GM19025 (cell line): Measurements from ENCODE around the gene KBTBD13.
"Not testable (repeated sequence)": the region's sequence is repeated elsewhere in the genome, so short reads cannot be mapped to it uniquely, and the experiment has no call there.

ENCODE experiments used
- ATAC-seq: cut with Tn5 transposase; IDR thresholded peaks from one replicate; pipeline ENCODE4 v1.9.1; 2021; ENCODE audit warnings: mild to moderate bottlenecking, low read depth, moderate library complexity; ENCODE audit not compliant: unreplicated experiment

KBTBD13 gene

DNA sequence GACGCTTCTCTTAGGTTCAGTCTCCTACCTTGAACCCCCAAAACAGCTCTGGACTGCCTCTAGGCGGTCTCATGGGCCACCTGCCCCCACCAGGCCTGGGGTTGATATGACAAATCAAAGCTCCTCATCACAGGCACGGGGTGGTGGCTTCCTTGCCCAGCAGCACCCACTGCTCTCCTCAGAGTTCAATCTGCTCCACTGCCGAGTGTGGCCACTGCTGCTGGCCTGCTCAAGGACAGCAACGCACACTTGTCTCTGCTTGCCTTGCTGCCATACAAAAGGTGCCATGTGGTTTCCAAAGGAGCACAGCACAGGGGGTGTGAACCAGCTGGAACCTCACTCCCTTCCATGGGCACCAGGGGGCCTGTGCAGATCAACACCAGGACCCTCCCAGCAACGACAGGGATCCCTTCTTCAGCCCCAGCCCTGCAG, 10.2 kb downstream of the KBTBD13 start:
- ATAC-seq = no peak

DNA sequence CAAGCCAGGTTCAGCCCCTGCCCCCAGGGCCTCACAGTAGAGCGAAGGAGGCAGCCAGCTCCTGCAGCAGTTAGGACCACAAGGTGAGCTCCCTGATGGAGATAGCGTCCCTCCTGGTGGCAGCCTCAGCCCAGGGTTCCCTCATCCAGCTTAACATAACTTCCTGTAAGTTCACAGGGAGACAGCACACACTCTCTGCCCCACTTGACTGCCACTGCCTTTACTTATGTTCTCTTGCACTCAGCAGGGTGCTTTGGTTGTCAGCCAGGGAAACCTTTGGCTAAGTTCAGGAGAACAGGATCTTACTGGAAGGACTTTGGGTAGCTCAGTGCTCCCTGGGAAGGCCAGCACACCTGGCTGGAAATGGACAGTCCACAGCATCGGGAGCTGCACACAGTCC, 10.9 kb downstream of the KBTBD13 start:
- no peak for ATAC-seq

DNA sequence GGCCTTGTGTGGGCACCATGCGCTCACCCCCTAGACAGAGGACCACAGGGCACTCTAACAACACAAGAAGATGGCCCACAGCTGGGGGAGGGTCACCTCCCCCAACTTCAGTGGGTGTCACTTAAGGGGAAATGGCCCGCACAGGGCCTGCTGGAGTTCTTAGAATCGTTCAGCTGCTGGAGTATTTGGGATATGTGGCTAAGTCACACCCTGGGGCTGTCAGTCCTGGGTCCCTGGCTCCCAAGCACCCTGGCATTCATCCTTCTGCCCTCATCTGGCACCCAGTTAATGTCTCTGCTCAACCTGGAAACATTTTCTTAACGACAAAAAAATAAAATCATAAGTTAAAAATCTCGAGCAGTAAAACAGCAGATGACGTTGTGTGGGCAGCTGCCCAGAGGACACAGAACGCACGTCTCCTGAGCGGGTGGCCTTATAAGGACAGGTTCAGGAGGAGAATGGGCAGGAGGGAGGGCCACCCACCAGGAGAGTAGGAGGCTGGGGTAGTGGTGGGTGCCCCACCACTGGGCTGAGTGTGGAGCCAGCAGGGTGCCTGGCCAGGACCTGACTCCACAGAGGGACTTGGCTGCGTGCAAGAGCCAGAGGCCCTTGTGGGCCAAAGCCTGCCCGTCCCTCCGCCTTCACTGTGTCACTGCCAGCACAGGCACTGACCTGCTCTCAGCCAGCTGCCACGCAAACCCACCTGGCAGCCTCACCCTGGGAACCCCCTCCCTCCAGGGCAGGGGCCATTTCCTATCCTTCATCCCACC, 11.5 kb downstream of the KBTBD13 start:
- ATAC-seq = no peak

DNA sequence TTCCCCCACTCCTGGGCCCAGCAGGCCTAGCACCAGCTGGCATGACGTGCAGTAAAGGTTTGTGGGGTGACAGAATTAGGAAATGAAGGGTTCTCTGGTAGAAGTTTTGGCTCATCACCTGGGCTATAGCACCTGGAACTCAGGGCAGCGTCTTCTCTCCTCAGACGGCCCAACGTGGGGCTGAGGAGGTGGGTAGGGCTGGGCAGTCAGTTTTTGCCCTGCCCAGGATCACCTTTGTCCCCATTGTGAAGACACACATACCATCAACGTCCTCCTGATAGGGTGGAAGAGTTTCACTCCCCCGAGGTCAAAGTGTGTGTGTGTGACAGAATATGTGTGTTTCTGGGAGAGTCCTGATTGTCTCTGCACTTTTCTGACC, 12.1 kb downstream of the KBTBD13 start:
- no peak for ATAC-seq

DNA sequence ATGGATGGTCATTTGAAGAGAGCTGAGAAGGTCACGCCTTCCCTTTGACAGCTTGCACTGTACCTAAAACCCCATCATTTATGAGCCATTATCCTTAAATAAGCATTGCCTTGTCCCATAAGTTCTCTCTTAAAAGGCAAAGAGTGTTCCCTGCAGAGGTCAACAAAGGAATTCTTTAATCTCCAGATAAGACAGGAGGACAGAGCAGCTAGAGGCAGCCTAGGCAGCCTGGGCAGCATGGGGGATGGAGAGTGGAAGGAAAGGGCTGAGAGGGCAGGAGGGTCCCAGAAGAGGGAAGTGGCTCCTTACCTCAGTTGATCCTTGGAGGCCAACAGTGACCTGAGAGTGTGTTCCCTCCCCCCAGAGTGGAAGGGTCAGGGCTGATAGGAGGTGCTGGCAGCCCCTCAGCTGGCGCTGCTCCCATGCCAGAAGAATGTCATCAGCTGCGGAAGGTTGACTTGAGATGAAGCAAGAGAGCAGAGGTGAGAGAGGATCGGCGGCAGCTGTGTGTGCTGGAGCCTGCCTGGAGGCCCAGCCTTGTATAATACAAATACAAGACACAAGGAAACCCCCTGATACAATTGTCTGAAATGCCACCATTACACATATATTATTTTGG, 12.8 kb downstream of the KBTBD13 start:
- ATAC-seq = no peak

DNA sequence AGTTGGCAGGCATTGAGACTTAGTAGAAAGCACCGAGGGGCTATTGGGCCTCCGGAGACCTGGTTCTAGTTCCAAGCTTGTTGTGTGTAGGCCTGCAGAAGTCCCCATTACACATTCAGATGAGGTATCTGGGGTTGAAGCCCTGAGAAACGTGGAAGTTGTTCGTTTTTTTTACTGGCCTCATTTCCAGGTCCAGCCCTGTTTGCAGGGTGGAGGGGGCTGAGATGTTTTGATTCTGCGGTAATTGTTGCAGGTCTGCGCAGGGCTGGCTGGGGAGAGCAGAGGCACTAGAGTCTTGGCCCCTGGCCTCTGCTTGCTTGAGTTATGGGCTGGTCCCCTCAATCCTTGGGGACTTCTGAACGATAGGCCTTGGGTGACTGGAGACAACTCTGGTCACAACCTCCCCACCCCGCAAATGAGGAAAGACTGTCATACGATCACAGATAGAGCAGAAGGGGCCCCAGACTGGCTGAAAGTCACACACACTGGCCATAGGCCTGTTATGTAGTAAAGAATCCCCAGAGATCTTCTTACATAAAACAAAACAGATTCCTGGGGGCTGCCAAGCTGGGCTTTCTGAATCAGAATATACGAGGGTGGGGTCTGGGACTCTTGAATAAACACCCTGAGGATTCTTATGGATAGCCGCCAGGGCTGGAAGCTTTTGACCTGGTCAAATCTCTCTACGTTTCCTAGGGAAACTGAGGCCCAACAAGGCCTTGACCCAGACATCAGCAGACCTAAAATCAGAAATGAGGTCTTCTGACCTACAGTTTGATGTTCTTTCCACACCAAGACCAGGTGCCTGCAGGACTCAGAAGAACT, 15.6 kb downstream of the KBTBD13 start:
- ATAC-seq = no peak

DNA sequence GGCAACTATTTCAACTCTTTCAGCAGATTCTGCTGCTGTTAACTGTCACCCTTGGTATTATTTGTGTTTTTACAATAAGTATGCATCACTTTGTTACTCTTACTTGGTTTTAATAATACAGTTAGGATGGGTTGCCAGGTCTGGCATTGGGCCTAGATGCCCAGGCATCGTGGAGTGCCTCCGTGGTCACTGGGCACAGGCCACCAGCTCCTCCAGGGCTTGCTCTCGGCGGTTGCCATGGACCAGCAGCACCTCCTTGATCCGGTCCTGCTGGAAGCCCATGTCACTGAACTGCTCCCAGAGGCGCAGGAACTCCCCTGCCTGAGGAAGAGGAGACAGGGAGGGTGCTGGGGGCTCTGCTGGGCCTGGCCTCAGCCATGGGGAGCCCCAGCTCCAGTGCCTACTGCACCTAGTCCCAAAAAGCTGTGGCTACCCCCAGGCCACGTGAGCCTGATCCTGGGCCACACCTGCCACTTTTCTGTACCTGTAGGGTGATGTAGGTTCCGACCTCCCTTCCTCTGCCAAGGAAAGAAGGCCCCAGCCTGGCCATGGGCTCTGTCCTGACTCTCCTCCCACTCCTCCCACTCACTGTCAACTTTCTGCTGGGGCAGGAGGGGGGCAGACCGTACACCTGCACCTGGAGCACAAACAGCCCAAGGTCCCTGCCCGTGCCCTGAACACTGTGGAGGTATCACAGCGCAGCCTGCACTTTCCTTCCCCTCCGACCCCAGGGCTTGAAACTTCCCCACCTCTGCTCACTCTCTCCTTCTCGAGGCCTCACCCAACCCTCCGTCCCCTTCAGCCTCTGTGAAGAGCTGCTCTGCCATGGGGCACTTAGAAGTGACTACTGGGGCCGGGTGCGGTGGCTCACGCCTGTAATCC, 16.6 kb downstream of the KBTBD13 start:
- ATAC-seq = no peak

DNA sequence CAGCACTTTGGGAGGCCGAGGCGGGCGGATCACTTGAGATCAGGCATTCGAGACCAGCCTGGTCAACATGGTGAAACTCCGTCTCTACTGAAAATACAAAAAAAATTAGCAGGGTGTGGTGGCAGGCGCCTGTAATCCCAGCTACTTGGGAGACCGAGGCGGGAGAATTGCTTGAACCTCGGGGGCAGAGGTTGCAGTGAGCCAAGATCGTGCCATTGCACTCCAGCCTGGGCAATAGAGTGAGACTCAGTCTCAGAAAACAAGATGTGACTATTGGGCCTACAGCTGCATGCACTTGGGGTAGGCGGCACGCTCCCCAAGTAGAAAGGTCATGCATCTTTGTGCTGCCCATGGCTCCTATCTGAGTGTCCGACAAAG, 17.2 kb downstream of the KBTBD13 start:
- not testable (repeated sequence) for ATAC-seq

DNA sequence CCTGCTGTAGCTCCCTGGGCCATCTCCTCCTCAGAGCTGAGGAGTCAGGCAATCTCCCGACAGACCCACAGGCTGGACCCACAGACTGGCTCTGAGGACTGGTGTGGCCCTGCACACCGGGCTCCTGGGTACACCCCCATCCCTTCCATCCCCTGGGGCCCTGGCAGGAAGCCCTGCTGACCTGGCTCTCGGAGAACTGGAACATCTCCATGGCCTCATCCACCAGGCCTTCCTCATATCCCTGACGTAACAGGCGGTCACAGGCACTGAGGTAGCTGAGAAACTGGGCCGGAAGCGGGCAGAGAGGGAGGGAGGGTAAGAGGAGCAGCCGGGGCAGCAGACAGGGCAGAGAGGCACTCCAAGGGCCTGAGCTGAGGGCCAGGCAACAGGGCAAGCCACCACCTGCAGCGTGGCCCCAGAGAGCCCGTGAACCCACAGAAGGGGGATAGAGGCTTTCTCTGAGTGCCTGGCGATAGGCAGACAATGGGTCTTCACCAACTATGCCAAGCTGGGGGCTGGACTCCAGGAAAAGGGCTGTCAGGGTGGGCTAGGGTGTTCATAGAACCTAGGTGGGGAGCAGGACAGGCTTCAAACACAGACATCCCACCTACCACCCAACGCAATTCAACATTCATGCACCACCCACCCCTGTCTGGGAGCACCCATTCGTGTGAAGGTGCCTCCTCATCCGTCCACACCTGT, 17.9 kb downstream of the KBTBD13 start:
- no peak for ATAC-seq

DNA sequence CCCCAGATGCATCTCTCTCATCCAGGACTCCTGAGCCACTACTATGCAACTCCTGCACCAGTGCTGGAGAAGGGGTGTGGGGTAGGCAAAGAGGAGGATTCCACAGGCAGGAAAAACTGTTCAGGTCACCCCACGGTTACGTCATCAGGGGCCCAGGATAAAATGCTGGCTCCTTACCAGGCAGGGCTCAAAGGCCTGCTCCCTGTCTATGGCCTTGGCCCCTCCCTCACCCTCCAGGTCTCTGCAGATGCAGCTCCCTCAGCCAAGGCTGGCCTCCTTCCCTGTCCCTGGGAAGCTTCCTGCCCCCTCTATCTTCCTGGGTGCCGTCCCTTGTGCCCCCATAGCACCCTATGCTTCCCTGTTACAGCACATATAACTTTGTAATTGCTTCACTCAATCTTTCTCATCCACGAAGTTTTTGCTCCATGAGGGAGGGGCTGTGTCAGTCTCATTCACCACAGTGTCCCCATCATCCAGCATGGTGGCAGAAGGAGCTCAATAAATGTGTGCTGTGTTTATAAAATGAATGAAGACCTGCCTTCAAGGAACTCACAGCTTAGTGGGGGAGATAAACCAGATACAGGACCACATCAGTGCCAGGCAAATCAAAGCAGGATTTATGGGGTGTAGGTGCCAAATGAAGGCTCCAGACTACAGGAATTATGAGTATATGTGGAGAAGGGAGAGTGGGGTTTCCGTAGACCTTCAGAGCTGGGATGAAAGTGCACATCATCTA, 18.6 kb downstream of the KBTBD13 start:
- ATAC-seq = no peak

DNA sequence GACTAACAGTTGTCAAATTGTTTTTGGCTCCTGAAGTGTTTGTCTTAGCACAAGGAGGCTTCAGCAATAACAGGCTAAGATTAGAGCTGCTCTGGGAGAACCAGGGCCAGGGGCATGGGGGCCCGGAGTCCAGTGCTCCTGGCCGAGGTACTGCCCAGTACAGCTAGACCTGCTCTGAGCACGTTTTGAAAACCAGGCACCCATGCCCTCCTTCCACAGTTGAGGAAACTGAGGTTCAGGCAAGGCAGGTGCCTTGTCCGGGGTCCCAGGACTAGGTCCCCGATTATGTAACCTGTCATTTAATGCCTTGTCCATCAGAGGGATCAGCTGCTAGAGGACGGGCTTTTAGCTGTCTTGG, 19.2 kb downstream of the KBTBD13 start:
- ATAC-seq = no peak

DNA sequence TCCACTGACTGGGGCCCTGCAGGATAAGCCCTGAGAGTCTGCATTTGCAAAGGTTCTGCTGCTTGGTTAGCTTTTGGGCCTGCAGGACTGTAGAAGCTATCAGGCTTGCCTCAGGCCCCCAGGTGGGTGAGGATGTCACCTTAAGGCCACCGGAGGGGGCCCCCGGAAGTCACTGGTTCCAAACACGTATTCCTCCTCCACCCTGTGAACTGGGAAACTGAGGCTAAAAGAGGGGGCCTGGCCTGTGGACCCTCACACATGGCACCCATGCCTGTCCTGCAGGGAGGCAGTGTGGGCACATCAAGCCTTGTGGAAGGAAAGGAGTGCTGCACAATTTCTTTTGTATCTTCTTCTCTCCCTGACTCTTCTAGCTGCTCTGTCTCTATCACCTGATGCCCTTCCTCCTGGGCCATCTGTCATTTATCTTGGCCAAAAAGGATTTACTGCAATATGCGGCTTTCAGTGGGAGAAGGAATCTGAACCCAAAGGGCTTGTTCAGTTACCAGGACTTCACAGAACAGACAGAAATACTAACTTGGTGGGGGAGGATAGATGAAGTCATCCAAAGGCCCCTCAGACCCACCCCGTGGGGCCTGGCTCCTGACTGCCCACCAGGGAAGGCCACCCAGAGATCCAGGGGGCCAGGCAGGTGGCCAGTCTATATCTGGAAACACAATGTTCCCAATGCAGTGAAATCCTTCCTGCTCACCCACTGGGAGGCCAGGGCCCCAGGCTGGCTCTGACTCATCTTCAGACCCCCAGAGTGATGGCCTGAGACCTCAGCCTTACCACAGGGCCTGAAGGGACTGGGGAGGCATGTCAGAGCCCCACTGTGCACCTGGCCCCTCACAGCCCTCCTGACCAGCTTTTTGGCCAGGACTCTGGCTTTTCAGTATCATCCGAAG, 20.2 kb downstream of the KBTBD13 start:
- ATAC-seq = no peak

DNA sequence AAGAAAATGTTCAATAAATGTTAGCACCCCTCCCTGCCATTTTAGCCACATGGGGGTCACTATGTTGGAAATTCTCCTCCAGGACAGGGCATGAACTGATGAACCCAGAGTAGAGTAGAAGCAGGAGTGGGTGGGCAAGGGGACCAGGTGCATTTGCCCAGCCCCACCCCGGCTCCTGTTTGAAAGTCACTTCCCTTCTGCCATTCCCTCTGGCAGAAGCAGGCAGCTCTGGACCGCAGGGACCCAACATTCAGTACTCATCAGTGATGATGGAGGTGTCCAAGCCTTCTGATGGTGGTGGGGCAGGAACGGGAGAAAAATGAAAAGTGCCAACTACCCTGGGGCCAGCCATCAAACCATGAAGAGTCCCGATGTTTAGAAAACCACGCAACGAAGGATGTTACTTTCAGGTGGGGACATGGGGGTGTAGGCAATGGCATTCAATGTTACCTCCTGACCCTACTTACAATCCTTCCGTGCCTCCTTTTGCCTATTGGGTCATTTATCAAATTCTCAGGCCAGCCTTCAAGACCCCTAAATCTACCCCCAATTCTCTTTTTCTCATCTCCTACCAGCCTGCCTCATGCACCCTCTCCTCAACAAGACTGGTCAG, 21.2 kb downstream of the KBTBD13 start:
- ATAC-seq = no peak

DNA sequence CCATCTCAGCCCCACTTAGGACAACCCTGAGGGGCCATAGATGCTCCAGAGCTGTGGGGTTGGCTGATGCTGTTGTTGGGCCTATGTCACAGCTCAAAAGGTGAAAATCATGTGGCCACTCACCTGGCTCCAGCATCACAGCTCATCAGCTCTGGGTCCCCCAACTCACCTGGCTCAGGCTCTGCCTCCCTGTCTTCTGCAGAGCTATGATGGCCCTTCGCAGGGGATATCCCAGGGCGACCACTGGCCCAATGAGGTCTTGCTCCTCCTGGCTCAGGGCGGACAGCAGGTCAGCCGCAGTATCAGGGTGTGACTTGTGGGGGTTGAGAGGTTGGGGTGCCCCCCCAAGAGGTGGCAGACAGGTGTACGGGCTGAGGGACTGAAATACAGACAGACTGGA, 22.8 kb downstream of the KBTBD13 start:
- ATAC-seq = no peak

DNA sequence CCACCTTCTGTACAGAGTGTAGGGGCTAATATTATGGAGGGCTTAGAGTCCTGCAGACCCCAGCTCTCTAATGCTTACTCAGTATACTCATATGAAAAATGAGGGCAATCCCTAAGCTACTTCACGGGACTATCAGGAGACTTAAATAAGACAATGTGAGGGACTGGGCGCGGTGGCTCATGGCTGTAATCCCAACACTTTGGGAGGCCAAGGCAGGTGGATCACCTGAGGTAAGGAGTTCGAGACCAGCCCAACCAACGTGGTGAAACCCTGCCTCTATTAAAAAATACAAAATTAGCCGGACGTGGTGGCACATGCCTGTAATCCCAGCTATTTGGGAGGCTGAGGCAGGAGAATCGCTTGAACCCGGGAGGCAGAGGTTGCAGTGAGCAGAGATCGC, 23.3 kb downstream of the KBTBD13 start:
- ATAC-seq = not testable (repeated sequence)

DNA sequence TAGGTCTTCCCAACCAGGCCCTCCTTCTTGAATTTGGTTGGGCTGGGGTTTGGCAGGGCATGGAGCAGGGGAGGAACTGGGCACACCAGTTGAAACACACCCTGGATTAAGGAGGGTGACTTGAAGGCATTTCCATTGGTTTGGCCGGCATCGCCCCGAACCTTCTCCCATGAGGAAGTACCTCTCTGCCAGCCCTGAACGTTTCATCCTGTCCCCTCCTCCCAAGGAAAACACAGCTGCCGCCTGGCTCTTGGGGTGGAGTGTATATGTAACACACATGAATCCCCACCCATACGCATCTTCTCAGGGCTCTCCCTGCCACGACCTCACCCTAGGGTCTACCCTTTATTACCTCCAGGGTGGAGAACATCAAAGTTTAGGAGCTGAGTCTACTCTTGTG, 23.9 kb downstream of the KBTBD13 start:
- ATAC-seq = no peak

DNA sequence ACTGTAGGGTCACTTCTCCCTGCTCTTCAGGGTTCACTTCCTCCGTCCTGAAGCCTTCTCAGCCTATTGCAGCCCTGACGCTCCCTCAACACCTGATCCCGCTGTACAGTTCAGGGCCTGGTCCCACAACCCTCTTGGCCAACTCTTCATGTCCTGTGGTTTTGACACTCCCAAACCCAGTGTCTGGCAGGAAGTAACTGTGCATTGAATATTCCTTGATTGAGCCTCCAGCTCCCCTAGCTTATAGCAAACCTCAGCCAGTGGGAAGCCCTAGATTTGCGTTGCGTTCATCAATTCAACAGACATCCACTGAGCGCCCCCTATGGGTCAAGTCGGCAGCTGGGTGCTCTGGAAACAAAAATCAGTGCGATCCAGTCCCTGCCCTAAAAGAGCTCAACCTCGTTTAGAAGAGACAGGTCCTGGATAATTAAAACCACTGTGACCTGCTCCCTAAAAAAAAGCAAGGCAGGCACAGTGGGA, 24.9 kb downstream of the KBTBD13 start:
- no peak for ATAC-seq
